Measurements from ENCODE around the gene BCL7A.

Gene BCL7A

DNA sequence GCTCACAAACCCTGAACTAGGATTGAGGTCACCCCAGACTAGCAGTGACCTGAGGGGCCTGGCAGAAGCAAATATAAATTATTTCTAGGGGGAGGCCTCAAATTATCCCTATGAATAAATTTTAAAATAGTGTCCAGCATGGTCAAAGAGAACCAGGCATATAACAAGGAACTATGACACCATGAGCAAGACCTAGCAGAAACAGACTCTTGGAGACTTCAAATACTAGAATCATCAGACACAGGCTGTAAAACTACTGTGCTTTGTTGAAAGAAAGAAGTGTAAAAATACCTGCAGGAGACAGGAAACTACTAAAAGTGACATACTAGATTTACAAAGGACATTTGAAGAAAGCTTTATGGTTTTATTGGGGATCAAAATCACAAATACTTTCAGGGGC is 3.2 kb upstream of the BCL7A start:
- DNase-seq (ENCODE audit: low read depth, low spot score), result no peak
- H3K4me3 ChIP-seq (ENCODE audit: low read depth, low read length), result no peak overlapping the region
- CTCF ChIA-PET, result no interaction called here
- POLR2A ChIA-PET, result no interaction called here
- TF ChIP-seq, protein P1, sequence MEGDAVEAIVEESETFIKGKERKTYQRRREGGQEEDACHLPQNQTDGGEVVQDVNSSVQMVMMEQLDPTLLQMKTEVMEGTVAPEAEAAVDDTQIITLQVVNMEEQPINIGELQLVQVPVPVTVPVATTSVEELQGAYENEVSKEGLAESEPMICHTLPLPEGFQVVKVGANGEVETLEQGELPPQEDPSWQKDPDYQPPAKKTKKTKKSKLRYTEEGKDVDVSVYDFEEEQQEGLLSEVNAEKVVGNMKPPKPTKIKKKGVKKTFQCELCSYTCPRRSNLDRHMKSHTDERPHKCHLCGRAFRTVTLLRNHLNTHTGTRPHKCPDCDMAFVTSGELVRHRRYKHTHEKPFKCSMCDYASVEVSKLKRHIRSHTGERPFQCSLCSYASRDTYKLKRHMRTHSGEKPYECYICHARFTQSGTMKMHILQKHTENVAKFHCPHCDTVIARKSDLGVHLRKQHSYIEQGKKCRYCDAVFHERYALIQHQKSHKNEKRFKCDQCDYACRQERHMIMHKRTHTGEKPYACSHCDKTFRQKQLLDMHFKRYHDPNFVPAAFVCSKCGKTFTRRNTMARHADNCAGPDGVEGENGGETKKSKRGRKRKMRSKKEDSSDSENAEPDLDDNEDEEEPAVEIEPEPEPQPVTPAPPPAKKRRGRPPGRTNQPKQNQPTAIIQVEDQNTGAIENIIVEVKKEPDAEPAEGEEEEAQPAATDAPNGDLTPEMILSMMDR (IDR thresholded peaks at IDR 0.05; ENCODE audit: insufficient read depth, low read length, missing control alignments), result no peak

DNA sequence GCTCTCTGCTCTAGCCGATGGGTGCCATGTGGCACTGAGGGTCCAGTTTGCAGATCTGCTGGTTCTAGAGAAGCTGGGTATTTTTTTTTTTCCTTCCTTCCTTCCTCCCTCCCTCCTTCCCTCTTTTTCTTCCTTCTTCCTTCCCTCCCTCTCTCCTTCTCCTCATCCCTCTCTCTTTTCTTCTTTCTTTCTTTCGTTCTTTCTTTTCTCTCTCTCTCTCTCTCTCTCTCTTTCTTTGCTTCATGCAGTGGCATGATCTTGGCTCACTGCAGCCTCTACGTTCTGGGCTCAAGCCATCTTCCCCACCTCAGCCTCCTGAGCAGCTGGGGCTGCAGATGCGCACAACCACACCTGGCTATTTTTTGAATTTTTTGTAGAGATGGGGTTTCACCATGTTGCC is 2.7 kb upstream of the BCL7A start:
- ChIA-PET CTCF (no interaction called here), POLR2A (no interaction called here)
- no peak for DNase-seq (ENCODE audit: low read depth, low spot score)
- TF ChIP-seq, protein P1 (IDR thresholded peaks at IDR 0.05; ENCODE audit: insufficient read depth, low read length, missing control alignments), result no peak
- no peak overlapping the region for H3K4me3 ChIP-seq (ENCODE audit: low read depth, low read length)

DNA sequence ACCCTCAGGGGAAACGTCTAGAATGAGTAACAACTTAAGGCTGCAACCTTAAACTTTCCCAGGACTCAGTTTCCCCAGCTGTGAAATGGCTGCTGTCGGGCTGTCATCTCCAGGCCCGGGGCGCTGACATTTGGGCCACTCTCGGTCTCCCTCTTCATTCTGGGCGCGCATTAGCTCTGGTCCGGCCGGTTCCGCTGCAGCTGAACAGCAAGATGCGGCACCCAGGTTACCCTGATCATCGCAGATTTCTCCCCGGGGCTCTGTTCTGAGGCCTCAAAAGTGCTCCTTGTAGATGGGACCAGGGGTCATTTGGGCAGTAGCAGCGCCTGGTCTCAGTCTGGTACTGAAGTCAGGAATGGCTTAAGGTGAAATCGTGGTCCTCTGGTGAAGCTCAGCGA is 890 bp upstream of the BCL7A start:
- TF ChIP-seq, protein P1 (IDR thresholded peaks at IDR 0.05; ENCODE audit: insufficient read depth, low read length, missing control alignments), result no peak
- peak overlapping the region; percentile 60 for H3K4me3 ChIP-seq (ENCODE audit: low read depth, low read length)
- DNase-seq (ENCODE audit: low read depth, low spot score), result no peak
- POLR2A ChIA-PET, result no interaction called here
- CTCF ChIA-PET, result interaction anchor here (0.8 to 1.6 kb wide), 7 partner anchors 18 to 227 kb away, joined by 3 to 7 read pairs (median 3); partner anchors contain the start of genes CFAP251 and RHOF

DNA sequence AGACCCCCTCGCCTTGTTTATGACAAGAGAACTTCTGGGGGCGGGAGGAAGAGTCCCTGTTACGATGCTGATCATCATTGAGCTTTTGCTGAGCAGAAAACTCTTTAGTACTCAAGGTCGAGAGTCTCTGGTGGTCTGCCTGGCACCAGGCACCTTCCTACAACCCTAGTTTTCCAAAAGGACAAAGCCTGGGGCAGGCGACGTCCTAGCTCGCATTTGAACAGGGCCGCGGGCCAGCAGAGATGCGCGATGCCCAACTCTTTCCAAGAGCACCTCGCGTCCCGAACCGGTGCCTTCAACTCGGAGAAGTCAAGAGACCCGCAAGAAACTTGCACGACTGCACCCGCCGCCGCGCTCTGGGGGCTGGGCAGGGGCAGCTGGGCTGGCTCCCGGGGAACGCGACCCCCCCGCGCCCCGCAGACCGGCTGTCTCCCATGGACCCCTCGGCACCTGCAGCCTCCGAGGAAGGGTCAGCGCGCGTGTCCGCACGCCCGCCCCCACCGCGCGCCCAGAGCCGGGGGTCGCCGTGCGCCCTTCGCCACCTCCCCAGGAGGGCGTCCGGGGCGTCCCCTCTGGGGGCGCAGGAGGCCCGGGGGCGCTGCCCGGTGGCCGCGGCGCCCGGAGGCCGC is 377 bp upstream of the BCL7A start:
- DNase-seq (ENCODE audit: low read depth, low spot score), result no peak
- POLR2A ChIA-PET, result no interaction called here
- H3K4me3 ChIP-seq (ENCODE audit: low read depth, low read length), result peak overlapping the region; percentile 60
- TF ChIP-seq, protein P1 (IDR thresholded peaks at IDR 0.05; ENCODE audit: insufficient read depth, low read length, missing control alignments), result no peak
- CTCF ChIA-PET, result interaction anchor here (0.8 to 1.6 kb wide), 7 partner anchors 19 to 227 kb away, joined by 3 to 7 read pairs (median 3); partner anchors contain the start of genes CFAP251 and RHOF

DNA sequence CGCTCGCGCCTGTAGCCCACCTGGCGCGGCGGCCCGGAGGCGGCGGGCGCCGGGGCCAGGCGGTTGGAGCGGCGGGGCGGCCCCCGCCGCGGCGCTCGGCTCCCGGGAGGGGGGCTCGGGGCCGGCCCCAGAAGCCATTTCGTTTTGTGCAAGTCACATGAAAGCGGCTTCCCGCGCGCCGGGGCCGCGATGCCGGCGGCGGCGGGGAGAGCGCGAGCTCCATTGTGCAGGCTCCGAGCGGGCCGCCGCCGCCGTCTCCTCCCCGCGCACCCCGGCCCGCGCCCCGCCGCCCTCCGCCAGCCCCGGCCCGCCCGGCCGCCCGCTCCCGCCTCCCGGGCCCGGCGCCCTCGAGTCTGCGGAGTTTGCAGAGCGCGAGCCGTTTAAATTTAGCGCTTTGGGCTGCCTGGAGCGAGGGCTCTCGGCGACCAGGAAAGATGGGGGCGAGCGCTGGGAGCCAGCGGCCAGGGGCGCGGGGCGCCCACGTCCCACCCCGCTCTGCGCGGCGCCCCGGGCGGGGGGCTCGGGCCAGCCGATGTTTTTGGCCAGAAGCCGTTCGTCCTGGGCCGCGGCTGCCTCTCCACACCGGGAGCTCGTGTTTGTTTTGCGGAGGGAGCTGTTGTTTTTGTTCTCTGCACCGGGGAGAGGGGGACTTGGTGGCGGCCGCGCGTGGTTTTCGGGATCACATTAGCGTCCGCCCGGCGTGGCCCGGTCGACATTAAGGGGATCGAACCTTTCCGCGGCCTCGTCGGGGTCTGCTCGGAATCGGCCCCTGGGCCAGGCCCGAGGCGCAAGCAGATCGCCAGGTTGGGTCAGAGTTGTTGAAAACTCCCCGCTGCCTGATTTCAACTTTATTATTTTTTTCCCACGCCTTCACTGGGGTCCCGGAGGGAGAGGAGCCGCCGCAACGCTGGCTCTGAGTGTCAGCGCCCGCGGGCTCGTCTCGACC is 982 bp downstream of the BCL7A start:
- CTCF ChIA-PET, result interaction anchor here (0.6 to 2.4 kb wide), 5 partner anchors 9 to 229 kb away, joined by 3 to 10 read pairs (median 3); partner anchors contain the start of genes CFAP251 and RHOF
- POLR2A ChIA-PET, result no interaction called here
- DNase-seq (ENCODE audit: low read depth, low spot score), result no peak
- TF ChIP-seq, protein P1 (IDR thresholded peaks at IDR 0.05; ENCODE audit: insufficient read depth, low read length, missing control alignments), result no peak
- H3K4me3 ChIP-seq (ENCODE audit: low read depth, low read length), result peak overlapping the region; percentile 60
